Measurements from ENCODE around the gene TMEM91.

TMEM91 gene

GRCh38 chr19:41412953-41413352 is 36.6 kb downstream of the TMEM91 start:
- no peak for DNase-seq

- DNase-seq = no peak
Observed at GRCh38 chr19:41413947-41414346, 37.6 kb downstream of the TMEM91 start.

GRCh38 chr19:41414461-41414860 is 38.1 kb downstream of the TMEM91 start:
- DNase-seq = no peak

- no peak for DNase-seq
Observed at GRCh38 chr19:41415154-41415571, 38.8 kb downstream of the TMEM91 start.

- DNase-seq = no peak
Observed at GRCh38 chr19:41416194-41416674, 39.9 kb downstream of the TMEM91 start.

- DNase-seq = no peak
Observed at GRCh38 chr19:41420101-41420880, 44.0 kb downstream of the TMEM91 start.

GRCh38 chr19:41421314-41421713 is 45.0 kb downstream of the TMEM91 start:
- no peak for DNase-seq

- DNase-seq = no peak
Observed at GRCh38 chr19:41421973-41422372, 45.6 kb downstream of the TMEM91 start.

- no peak for DNase-seq
Observed at GRCh38 chr19:41422456-41422855, 46.1 kb downstream of the TMEM91 start.

- DNase-seq = no peak
Observed at GRCh38 chr19:41422955-41423354, 46.6 kb downstream of the TMEM91 start.

- no peak for DNase-seq
Observed at GRCh38 chr19:41424335-41425173, 48.2 kb downstream of the TMEM91 start.

GRCh38 chr19:41425174-41426115 is 49.1 kb downstream of the TMEM91 start:
- no peak for DNase-seq

- no peak for DNase-seq
Observed at GRCh38 chr19:41426116-41426841, 49.9 kb downstream of the TMEM91 start.

GRCh38 chr19:41426952-41427646 is 50.8 kb downstream of the TMEM91 start, which contains the start of gene B3GNT8:
B3GNT8 (minus strand) TSS chr19:41427374; CDS start chr19:41426778, 596 bp downstream.
- DNase-seq = no peak

- DNase-seq = no peak
Observed at GRCh38 chr19:41427647-41428480, 51.5 kb downstream of the TMEM91 start.

GRCh38 chr19:41428481-41428859 is 52.1 kb downstream of the TMEM91 start:
- DNase-seq = no peak

GRCh38 chr19:41430922-41431321 is 54.6 kb downstream of the TMEM91 start:
- DNase-seq = no peak

GRCh38 chr19:41431426-41432386 is 55.4 kb downstream of the TMEM91 start:
- DNase-seq = no peak

- DNase-seq = no peak
Observed at GRCh38 chr19:41433171-41433570, 56.8 kb downstream of the TMEM91 start.
